ENCODE measurements around the gene BCL7A. TPM values are rescaled to one million over a fixed set of nuclear protein-coding genes. Genes with fewer than 3 reads are reported as not detected.

BCL7A gene
- total and polyA plus RNA-seq, 2 of the 8 experiments (the other 6 are each of a cell fraction or from before 2014, with no cell fraction given) = 11.9 to 12.7 TPM

- CTCF ChIA-PET (ENCODE audit: partially characterized antibody) = interaction anchor here (1.3 to 8.0 kb wide), 5 partner anchors 23 to 40 kb away, joined by 4 to 52 read pairs (median 7); no protein-coding TSS in a partner anchor
- POLR2A ChIA-PET (ENCODE audit: partially characterized antibody) = interaction anchor here (1.3 to 4.8 kb wide), 2 partner anchors 8 to 21 kb away, joined by 3 to 20 read pairs; partner anchors contain the start of gene MLXIP
- no peaks in the 10 kb centered on the region for H3K9me3 ChIP-seq (ENCODE audit: insufficient read depth in 2 of 2, low read depth in 1 of 2, low read length in 1 of 2)
- no peak overlapping the region for H3K4me3 ChIP-seq (ENCODE audit: extremely low read depth in 1 of 4, insufficient read depth in 2 of 4, low read depth in 3 of 4, low read length in 4 of 4)
- H4K8ac ChIP-seq (ENCODE audit: extremely low read depth, insufficient read depth, low read length) = no peak overlapping the region; the same call in 1 of the 2 replicates
- peaks cover 0 to 4% (median 1%) of the 10 kb centered on the region in 4 experiments; a peak in 4 of 7 replicates for H3K4me1 ChIP-seq (replicated peaks in 1 of 4; ENCODE audit: control insufficient read depth in 3 of 4, insufficient read depth in 4 of 4, low read length in 3 of 4)
- DNase-seq (ENCODE audit: low read depth in 1 of 2, low spot score in 2 of 2) = no peak
- no peak overlapping the region for H4K5ac ChIP-seq (ENCODE audit: insufficient read length, low read depth, low read length)
- peaks cover 0 to 5% (median 0%) of the 10 kb centered on the region in 4 experiments; a peak in 2 of 8 replicates for H3K36me3 ChIP-seq (ENCODE audit: control insufficient read depth in 2 of 4, insufficient read depth in 4 of 4, low read length in 3 of 4)
- FAIRE-seq = no peak
- H4K20me1 ChIP-seq (replicated peaks in 1 of 2; ENCODE audit: control insufficient read depth in 1 of 2, insufficient read depth in 2 of 2, low read length in 2 of 2) = peaks cover 3% of the 10 kb centered on the region in 2 experiments
- no peaks in the 10 kb centered on the region for H3K23me2 ChIP-seq (ENCODE audit: low read depth, low read length)
- H2AK5ac ChIP-seq (ENCODE audit: low read depth, low read length) = no peak overlapping the region
- no peak overlapping the region for H3K18ac ChIP-seq (ENCODE audit: extremely low read depth, low read length)
- H3K14ac ChIP-seq (ENCODE audit: insufficient read length) = no peak overlapping the region
- H2BK5ac ChIP-seq (ENCODE audit: low read depth, low read length) = no peak overlapping the region
- WGBS, 2 experiments (ENCODE audit: extremely low coverage in 1 of 2, insufficient coverage in 1 of 2, insufficient read length in 1 of 2, insufficient replicate concordance in 2 of 2, low coverage in 1 of 2, low lambda C conversion rate in 2 of 2, missing lambda C conversion rate in 1 of 2) = 83% methylated on average over 8 of the region's 8 CpGs; no CpG with 5 or more reads in 1 of the 2 experiments
- no peak overlapping the region for H2BK15ac ChIP-seq (ENCODE audit: low read length)
- no peak overlapping the region for H4K91ac ChIP-seq (replicated peaks; ENCODE audit: insufficient read length, low read length)
- no peak overlapping the region for H2BK12ac ChIP-seq (ENCODE audit: low read depth, low read length)
- peaks cover 2 to 23% of the 10 kb centered on the region in 2 experiments; a peak in 3 of 4 replicates for H3K79me2 ChIP-seq (ENCODE audit: control insufficient read depth in 1 of 2, insufficient read depth in 2 of 2, low read length in 2 of 2)
- H3K23ac ChIP-seq (ENCODE audit: insufficient read length) = no peak overlapping the region
- H3K56ac ChIP-seq (replicated peaks; ENCODE audit: insufficient read length, low read depth, low read length) = no peak overlapping the region
- H3K4me2 ChIP-seq (ENCODE audit: insufficient read depth in 1 of 2, low read depth in 2 of 2, low read length in 2 of 2) = no peak overlapping the region
- no peak overlapping the region for H2BK120ac ChIP-seq (replicated peaks; ENCODE audit: low read depth, low read length)
- H2AFZ ChIP-seq (ENCODE audit: low read length) = no peak overlapping the region
- H3K4ac ChIP-seq (replicated peaks; ENCODE audit: insufficient read length, low read depth, low read length) = no peak overlapping the region
- no peak overlapping the region for H3K9ac ChIP-seq (replicated peaks in 1 of 4; ENCODE audit: extremely low read depth in 1 of 4, low read depth in 3 of 4, low read length in 3 of 4)
- no peak overlapping the region for H2BK20ac ChIP-seq (ENCODE audit: low read length)
- peaks cover 20% of the 10 kb centered on the region; the same call in 1 of the 2 replicates for H3K79me1 ChIP-seq (ENCODE audit: low read depth, low read length)
- H3K27ac ChIP-seq (ENCODE audit: low read depth, low read length) = no peak overlapping the region
- H3K27me3 ChIP-seq (replicated peaks in 1 of 4; ENCODE audit: control insufficient read depth in 3 of 4, extremely low read depth in 1 of 4, insufficient read depth in 3 of 4, low read length in 3 of 4) = no peaks in the 10 kb centered on the region
- TF ChIP-seq, protein P1, sequence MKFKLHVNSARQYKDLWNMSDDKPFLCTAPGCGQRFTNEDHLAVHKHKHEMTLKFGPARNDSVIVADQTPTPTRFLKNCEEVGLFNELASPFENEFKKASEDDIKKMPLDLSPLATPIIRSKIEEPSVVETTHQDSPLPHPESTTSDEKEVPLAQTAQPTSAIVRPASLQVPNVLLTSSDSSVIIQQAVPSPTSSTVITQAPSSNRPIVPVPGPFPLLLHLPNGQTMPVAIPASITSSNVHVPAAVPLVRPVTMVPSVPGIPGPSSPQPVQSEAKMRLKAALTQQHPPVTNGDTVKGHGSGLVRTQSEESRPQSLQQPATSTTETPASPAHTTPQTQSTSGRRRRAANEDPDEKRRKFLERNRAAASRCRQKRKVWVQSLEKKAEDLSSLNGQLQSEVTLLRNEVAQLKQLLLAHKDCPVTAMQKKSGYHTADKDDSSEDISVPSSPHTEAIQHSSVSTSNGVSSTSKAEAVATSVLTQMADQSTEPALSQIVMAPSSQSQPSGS (IDR thresholded peaks at IDR 0.05; ENCODE audit: low read length) = no peak
- TF ChIP-seq CREB1 (IDR thresholded peaks at IDR 0.05) = no peak
- TF ChIP-seq GABPA (IDR thresholded peaks at IDR 0.05; ENCODE audit: borderline replicate concordance, insufficient read depth, low read length) = no peak
- TF ChIP-seq RBBP5 (IDR thresholded peaks at IDR 0.05; ENCODE audit: borderline replicate concordance, low read depth, low read length) = no peak
- no peak for TF ChIP-seq RAD21 (IDR thresholded peaks at IDR 0.05 in 1 of 2, conservative IDR thresholded peaks at IDR 0.05 in 1 of 2; ENCODE audit: low read depth in 2 of 2, low read length in 2 of 2)
Observed at GRCh38 chr12:122086116-122086515, 64.4 kb downstream of the BCL7A start.
